Progenitor cell of endocrine pancreas (in vitro differentiated cells): ENCODE measurements around the gene SYT14. TPM values are rescaled to one million over a fixed set of nuclear protein-coding genes. Genes with fewer than 3 reads are reported as not detected.
"Not testable (repeated sequence)": the region's sequence is repeated elsewhere in the genome, so short reads cannot be mapped to it uniquely, and the experiment has no call there.

Experiments used
- DNase-seq: peaks from one replicate; pipeline ENCODE4 v3.0.0; 2021; ENCODE audit warnings: low spot score; ENCODE audit not compliant: unreplicated experiment
- H3K27ac Mint-ChIP-seq: 2 replicates; pipeline ENCODE4 v1.8.0; 2021; ENCODE audit warnings: mild to moderate bottlenecking, moderate library complexity, mixed read lengths
- H3K27me3 Mint-ChIP-seq: 2 replicates; pipeline ENCODE4 v1.8.0; 2021; ENCODE audit warnings: mixed read lengths
- H3K36me3 Mint-ChIP-seq: 2 replicates; pipeline ENCODE4 v1.8.0; 2022; ENCODE audit warnings: mixed read lengths; ENCODE audit not compliant: insufficient read depth
- H3K4me1 Mint-ChIP-seq: 2 replicates; pipeline ENCODE4 v1.8.0; 2021; ENCODE audit warnings: low read depth, mixed read lengths
- H3K4me3 Mint-ChIP-seq: 2 replicates; pipeline ENCODE4 v1.8.0; 2021; ENCODE audit warnings: low read depth, mild to moderate bottlenecking, moderate library complexity, mixed read lengths
- H3K9me3 Mint-ChIP-seq: 2 replicates; pipeline ENCODE4 v1.8.0; 2021; ENCODE audit warnings: low read depth, mixed read lengths
- total RNA-seq: library from RNA; stranded (reverse); gene quantifications from 2 replicates; pipeline ENCODE4 v1.2.1, GENCODE V29; 2021
- TF ChIP-seq, protein P1 (sequence below): fragments of 200-600 bp; sonication (generic); IDR thresholded peaks from one replicate; pipeline ENCODE4 v1.5.0; 2021; ENCODE audit warnings: antibody characterized with exemption, mild to moderate bottlenecking; ENCODE audit not compliant: unreplicated experiment

SYT14 gene
- total RNA-seq, 1 donor from 2014 or later, result 3.7 TPM

DNA sequence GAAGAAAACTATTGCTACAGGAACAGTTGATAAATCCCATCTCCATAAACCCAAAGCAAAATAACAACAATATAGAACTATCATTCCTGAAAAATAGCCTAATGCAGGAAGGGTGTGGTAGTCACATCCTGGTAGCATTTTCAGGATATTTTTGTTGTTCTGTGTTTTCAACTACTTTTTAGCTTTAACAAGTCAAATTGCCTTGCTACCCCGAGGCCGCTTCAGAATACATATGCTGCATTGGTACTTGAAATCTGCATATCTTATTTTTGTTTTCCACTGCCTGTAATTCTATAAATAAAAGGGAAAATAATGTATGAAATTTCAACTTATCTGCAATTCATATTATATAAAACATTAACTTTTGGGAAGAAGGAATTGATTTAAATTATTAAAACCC, 36.8 kb upstream of the SYT14 start:
- Mint-ChIP-seq H3K4me3 (no peak overlapping the region), H3K36me3 (no peaks in the 10 kb centered on the region), H3K4me1 (no peaks in the 10 kb centered on the region), H3K9me3 (peaks cover 2% of the 10 kb centered on the region), H3K27ac (no peak overlapping the region), H3K27me3 (no peaks in the 10 kb centered on the region)
- DNase-seq, result no peak
- TF ChIP-seq, protein P1, sequence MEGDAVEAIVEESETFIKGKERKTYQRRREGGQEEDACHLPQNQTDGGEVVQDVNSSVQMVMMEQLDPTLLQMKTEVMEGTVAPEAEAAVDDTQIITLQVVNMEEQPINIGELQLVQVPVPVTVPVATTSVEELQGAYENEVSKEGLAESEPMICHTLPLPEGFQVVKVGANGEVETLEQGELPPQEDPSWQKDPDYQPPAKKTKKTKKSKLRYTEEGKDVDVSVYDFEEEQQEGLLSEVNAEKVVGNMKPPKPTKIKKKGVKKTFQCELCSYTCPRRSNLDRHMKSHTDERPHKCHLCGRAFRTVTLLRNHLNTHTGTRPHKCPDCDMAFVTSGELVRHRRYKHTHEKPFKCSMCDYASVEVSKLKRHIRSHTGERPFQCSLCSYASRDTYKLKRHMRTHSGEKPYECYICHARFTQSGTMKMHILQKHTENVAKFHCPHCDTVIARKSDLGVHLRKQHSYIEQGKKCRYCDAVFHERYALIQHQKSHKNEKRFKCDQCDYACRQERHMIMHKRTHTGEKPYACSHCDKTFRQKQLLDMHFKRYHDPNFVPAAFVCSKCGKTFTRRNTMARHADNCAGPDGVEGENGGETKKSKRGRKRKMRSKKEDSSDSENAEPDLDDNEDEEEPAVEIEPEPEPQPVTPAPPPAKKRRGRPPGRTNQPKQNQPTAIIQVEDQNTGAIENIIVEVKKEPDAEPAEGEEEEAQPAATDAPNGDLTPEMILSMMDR, result no peak

DNA sequence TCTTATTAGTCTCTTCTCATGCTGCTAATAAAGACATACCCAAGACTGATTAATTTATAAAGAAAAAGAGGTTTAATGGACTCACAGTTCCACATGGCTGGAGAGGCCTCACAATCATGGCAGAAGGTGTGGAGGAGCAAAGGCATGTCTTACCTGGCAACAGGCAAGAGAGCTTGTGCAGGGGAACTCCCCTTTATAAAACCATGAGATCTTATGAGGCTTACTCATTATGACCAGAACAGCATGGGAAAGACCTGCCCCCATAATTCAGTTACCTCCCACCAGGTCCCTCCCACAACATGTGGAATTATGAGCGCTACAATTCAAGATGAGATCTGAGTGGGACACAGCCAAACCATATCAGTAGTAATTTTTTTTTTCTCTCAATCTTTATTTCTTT, 33.2 kb upstream of the SYT14 start:
- not testable (repeated sequence) for DNase-seq, H3K36me3 Mint-ChIP-seq, H3K27me3 Mint-ChIP-seq, H3K27ac Mint-ChIP-seq, H3K4me1 Mint-ChIP-seq, H3K4me3 Mint-ChIP-seq, H3K9me3 Mint-ChIP-seq

DNA sequence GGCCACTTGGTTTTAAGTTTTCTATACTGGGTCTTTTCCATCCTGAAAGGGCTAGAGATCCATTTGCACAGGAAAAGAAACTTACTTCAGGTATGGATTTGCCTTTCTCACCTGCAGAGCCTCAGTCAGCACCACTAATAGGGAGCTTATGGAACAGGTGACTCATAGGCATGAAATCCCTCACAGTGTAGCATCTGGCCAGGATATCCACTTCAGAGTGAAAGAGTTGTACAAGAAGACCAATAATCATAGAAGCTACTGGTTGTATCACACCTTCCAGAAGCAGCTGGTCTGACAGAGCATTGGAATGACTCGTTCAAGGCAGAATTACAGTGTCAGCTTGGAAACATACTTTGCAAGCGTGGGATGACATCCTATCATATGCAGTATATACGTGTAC, 26.3 kb upstream of the SYT14 start:
- Mint-ChIP-seq H3K4me3 (no peak overlapping the region), H3K27me3 (no peaks in the 10 kb centered on the region), H3K4me1 (no peaks in the 10 kb centered on the region), H3K9me3 (no peaks in the 10 kb centered on the region), H3K27ac (no peak overlapping the region), H3K36me3 (no peaks in the 10 kb centered on the region)
- DNase-seq, result no peak
- TF ChIP-seq, protein P1, result no peak

DNA sequence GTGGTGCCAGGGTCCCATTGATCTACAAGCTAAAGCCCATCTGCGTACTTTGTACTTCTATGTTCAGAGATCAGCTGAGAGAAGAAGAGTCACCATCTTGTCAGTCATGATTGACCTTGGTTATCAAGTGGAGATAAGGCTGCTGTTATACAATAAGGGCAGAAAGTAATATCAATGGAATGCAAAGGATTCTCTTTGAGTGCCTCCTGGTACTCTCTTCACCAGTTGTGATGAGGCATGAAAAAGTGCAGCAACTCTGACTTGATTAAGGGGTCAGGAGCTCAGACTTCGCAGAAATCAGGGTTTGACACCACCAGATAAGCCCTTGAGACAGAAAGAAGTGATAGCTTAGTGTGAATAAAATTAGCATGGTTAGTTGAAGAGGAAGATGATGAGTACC, 25.7 kb upstream of the SYT14 start:
- no peak overlapping the region for H3K4me3 Mint-ChIP-seq
- no peak for DNase-seq
- H3K36me3 Mint-ChIP-seq, result no peaks in the 10 kb centered on the region
- H3K9me3 Mint-ChIP-seq, result no peaks in the 10 kb centered on the region
- no peak overlapping the region for H3K27ac Mint-ChIP-seq
- H3K4me1 Mint-ChIP-seq, result no peaks in the 10 kb centered on the region
- no peaks in the 10 kb centered on the region for H3K27me3 Mint-ChIP-seq
- TF ChIP-seq, protein P1, result no peak

DNA sequence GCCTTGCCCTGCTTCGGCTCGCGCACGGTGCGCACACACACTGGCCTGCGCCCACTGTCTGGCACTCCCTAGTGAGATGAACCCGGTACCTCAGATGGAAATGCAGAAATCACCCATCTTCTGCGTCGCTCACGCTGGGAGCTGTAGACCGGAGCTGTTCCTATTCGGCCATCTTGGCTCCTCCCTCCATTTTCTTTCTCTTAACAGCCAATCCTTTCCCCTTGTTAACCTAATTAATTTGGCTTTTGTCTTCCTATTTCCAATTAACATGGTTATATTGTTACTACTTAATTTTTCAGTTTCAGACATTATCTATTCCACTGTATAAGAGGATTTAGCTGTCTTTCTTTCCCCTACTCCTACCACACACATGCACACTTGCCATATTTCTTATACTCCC, 18.4 kb upstream of the SYT14 start:
- H3K9me3 Mint-ChIP-seq, H3K27ac Mint-ChIP-seq, H3K27me3 Mint-ChIP-seq, H3K36me3 Mint-ChIP-seq, H3K4me1 Mint-ChIP-seq, H3K4me3 Mint-ChIP-seq, DNase-seq: not testable (repeated sequence)

DNA sequence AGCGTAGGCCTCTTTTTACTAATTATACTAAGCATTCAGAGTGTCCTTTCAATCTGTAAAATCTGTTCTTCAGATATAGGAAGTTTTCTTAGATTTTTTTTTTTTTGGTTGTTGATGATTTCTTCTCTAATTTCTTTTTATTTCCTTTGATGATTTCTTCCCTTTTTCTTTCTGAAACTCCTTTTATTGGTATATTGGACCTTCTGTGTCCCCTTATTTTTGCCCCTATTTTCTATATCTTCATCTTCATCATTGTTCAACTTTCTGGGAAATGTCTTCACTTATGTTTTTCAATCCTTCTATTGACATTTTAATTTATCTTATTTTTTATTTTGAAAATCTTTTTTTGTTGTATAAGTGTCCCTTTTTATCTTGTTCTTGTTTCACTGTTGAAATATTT, 17.2 kb upstream of the SYT14 start:
- H3K4me1 Mint-ChIP-seq, result no peaks in the 10 kb centered on the region
- peaks cover 7% of the 10 kb centered on the region for H3K9me3 Mint-ChIP-seq
- H3K4me3 Mint-ChIP-seq, result no peak overlapping the region
- TF ChIP-seq, protein P1, result no peak
- H3K27ac Mint-ChIP-seq, result no peak overlapping the region
- DNase-seq, result no peak
- H3K27me3 Mint-ChIP-seq, result no peaks in the 10 kb centered on the region
- no peaks in the 10 kb centered on the region for H3K36me3 Mint-ChIP-seq
